HL-60/S4 treated with retinoic acid at 250 ng/mL for 4 days and 3 days (cell line): Measurements from ENCODE around the gene ST7L.

Source experiments
- in situ Hi-C: fragments of 300-500 bp; cut with MboI; formaldehyde crosslinking; loops from 2 replicates; pipeline ENCODE4 v1.7.0; 2022; ENCODE audit warnings: low sequenced_read_pairs

ST7L gene

DNA sequence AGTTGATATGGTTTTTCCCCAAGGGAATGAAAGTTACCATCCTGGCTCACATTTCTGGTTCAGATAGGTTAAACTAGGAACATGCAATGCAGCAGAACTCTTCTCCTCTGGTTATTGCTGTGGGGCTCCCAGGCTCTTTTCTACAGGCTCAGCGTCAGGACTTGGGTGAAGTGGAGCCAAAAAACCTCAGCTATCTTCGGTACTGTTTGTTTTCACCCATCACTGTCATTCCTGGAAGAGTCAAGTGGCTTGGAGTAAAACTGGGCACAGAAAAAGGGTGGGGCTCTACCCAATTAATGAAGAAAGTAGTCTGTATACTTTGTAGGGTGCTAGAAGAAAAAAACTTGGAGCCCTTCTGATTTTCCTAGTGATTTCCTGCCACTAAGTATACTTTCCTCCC lies 100.8 kb downstream of the ST7L start:
- in situ Hi-C loops: no loop called here

GRCh38 chr1:112517646-112518045 lies 101.3 kb downstream of the ST7L start:
- in situ Hi-C loops: no loop called here

- in situ Hi-C loops: no loop called here
These were observed 101.7 kb downstream of the ST7L start for GRCh38 chr1:112517231-112517630.

DNA sequence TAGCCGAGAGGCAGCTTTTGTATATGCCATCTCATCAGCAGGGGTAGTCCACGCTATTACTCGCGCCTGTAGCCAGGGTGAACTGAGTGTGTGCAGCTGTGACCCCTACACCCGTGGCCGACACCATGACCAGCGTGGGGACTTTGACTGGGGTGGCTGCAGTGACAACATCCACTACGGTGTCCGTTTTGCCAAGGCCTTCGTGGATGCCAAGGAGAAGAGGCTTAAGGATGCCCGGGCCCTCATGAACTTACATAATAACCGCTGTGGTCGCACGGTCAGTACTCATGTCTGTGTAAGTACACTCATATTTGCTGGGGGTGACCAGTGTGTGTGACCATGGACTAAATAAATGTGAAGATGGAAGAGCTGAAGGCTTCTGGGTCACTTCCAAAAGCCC lies 102.8 kb downstream of the ST7L start:
- in situ Hi-C loops: no loop called here

DNA sequence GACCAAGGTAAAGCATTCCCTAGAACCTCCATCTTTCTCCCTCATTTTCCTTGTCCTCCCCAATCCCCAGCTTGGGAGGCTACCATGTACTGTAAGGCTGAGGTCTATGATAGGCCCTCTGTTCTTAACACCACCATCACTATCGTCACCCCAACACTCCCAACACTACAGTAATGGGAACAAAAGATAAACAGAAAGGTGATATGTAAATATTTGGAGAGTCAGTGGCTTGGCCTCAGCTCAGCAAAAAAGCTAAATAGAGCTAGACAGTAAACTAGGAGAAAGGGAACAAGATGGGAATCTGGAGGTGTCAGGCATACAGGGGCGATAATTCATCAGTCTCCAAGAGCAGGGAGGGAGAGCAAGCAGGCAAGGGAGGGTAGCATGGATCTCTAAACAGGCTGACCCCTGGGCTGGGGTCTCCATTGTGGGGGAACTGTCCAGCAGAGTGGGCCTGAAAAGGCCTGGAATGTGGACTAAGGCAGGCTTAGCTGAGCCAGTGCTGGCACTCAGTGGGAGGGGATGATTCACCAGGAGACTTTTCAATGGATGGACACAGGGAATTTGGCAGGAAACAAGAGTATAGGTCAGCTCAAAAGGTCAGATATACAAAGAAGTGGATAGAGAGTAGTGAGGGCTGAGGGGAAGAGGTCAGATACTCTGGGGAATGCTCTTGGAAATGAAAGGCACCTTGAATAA lies 103.5 kb downstream of the ST7L start:
- in situ Hi-C loops: no loop called here

DNA sequence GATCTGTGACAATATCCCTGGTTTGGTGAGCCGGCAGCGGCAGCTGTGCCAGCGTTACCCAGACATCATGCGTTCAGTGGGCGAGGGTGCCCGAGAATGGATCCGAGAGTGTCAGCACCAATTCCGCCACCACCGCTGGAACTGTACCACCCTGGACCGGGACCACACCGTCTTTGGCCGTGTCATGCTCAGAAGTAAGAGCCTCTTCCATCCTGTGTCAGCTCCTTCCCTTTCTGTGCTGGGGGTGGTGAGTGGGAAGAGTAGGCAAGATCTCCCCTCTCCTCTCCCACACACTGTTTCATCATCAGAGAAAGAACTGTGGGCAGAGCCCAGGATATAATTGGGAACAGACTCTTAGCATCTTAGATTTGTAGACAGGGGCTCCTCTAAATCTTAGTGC lies 104.0 kb downstream of the ST7L start:
- in situ Hi-C loops: no loop called here

DNA sequence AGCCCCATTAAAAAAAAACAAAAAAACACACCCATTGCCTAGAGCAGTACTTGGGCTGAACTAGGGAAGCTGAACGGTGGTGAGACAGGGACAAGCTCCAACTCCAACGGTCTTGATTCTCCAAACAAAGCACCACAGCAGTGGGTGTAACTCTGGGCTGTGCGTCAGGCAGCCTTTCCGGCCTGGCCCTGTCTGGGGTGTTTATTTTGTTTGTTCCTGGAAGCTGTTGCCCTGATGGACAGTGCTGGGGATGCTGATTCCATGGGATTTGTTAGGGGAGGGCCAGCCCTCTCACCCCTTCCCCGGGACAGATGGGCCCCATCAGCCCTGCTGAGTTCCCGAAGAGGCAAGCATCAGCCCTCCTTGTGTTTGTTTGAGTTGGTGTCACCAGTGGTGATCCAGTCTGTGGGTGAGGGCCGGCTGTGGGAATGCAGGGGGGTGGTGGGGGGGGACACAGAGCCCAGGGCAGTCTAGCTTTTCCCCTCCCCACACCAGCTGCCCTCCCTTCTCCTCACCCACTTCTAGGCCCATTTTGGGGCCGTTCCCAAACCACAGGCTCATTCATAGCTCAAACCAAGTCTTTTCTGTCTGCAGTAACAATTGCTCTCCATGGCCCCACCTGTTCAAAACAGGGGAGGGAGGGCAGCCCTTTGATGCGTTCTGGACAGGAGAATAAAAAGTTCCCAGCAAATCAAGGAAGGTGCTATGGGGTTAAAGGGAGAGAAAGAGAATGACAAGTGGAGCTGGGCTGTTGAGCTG lies 105.7 kb downstream of the ST7L start:
- in situ Hi-C loops: no loop called here

DNA sequence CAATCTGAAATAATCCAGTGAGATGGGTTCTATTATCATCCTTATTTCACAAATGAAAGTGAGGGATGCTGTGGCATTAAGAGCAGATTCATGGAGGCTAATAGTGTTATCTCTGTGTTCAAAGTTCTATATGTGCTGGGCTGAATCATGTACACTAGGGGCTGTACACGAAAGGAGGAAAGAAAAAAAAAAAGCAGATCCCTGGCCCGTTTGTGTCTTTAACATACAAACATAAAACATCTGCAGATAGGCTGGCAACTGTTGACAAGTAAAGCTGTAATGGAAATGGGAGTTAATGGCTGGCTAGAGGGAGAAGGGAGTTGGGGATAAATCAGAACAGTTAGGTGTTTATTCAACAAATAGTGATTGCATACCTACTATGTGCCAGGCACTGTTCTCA lies 107.0 kb downstream of the ST7L start:
- in situ Hi-C loops: no loop called here

DNA sequence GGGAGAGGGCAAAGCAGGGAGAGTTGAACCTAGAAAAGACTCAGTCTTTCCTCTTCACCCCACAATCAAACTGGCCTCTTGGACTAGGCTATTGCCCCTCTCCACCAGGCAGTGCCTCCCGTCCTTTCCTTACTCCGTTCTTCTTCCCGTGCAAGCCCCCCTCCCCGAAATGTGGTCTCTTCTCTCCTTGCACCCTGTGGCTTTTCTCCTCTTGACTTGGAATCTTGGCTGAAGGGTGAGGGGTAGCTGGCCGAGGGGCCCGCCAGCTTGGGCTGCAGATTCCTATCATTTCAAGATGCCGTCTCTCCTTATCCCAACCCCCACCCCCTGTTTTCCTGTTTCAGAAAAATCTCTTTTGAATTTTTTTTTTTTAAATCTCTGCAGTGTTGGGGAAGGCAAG lies 108.6 kb downstream of the ST7L start:
- in situ Hi-C loops: no loop called here

DNA sequence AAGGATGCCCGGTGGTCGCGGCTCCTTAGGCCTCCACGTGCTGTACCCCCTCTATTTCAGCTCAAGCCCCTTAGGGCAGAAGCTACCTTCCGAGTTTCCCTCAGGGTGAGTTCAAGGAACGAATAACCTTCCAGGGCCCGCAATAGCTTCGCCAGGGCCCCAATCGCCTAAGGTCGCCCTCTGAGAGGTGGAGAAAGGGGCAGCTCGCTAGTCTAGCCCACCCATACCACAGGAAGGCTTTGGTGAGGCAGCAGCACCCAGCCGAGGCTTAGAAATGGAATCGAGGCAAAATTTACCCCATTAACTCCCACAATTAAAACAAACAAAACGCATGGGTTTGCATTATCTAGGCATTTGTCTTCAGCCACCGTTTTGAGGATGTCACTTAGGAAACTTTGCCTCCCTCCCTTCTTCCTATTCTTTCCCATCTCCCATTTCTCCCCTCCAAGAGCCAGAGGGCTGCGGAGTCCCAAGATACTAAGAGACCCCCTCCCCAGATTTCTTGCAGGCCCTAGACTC lies 109.2 kb downstream of the ST7L start:
- in situ Hi-C loops: no loop called here

- in situ Hi-C loops: no loop called here
These were observed 109.8 kb downstream of the ST7L start for GRCh38 chr1:112509005-112509659.

DNA sequence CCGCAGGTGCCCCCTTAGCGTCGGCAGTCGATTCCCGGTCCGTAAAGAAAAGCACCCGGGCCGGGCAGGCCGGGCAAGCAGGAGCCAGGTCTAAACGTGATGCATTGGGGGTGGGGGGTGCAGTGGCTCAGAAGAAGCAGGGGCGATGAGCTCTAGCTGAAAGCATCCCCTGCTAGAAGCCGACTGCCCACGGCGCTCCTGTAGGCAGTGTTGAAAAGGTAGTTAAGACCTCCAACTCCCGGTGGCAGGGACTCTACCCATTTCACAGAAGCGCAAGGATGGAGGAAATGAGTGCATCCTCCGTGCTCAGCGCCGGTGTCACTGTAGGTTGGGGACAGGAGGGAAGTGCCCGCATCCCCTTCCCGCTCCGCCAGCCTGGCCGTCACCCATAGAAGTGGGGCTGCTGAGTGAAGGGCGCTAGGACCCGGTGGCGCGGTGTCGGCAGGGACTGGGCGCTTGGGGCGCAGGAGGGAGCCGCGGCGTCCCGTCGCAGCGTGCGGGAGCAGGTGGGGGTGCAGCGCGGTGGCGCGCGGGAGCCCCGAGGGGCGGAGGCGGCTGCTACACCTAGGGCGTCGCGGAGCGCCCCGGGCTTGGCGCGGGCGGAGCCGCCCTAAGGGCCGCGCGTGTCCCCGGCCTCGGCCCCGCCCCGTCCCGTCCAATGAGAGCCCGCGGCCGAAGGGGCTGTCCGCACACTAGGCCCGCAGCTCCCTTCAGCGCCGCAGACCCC lies 110.5 kb downstream of the ST7L start, which contains the start of gene WNT2B:
Gene WNT2B, plus strand, starts transcription at position 688 of the 727 bp plus-strand sequence. CDS start 298 bp downstream, outside the sequence.
- in situ Hi-C loops: no loop called here

GRCh38 chr1:112507921-112508277 lies 111.0 kb downstream of the ST7L start:
- in situ Hi-C loops: no loop called here

GRCh38 chr1:112507336-112507735 lies 111.6 kb downstream of the ST7L start:
- in situ Hi-C loops: no loop called here

DNA sequence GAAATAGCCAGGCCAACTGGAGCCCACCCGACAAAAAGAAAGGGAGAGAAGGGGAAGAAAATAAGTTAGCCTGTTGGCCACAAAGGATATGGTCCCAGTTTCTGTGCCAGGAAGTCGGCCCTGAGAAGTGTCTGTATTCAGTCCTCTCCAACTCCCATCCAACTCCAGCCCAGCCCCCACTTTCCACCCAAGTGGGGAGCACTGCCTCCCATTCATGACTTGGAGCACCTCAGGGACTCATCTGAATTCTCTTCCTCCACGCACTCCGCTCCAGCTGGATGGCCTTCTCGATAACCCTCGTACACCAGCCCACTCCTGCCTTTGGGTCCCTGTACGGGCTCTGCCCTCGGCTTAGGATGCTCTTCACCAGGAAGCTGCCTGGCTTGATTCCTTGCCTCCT lies 112.2 kb downstream of the ST7L start:
- in situ Hi-C loops: no loop called here

GRCh38 chr1:112506306-112506705 lies 112.6 kb downstream of the ST7L start:
- in situ Hi-C loops: no loop called here

DNA sequence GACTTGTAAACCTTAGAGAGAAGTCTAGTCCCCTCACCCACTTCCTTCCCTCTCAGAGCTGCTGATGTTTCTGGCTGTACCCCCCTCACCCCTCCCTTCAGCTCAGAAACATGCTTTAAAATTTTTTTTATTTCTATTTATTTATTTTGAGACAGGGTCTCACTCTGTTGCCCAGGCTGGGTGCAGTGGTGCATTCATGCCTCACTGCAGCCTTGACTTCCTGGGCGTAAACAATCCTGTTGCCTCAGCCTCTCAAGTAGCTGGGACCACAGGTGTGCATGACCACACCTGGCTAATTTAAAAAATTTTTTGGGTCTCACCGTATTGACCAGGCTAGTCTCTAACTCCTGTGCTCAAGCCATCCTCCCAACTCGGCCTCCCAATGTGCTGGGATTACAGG lies 113.1 kb downstream of the ST7L start:
- in situ Hi-C loops: no loop called here

GRCh38 chr1:112505400-112505785 lies 113.5 kb downstream of the ST7L start:
- in situ Hi-C loops: no loop called here

DNA sequence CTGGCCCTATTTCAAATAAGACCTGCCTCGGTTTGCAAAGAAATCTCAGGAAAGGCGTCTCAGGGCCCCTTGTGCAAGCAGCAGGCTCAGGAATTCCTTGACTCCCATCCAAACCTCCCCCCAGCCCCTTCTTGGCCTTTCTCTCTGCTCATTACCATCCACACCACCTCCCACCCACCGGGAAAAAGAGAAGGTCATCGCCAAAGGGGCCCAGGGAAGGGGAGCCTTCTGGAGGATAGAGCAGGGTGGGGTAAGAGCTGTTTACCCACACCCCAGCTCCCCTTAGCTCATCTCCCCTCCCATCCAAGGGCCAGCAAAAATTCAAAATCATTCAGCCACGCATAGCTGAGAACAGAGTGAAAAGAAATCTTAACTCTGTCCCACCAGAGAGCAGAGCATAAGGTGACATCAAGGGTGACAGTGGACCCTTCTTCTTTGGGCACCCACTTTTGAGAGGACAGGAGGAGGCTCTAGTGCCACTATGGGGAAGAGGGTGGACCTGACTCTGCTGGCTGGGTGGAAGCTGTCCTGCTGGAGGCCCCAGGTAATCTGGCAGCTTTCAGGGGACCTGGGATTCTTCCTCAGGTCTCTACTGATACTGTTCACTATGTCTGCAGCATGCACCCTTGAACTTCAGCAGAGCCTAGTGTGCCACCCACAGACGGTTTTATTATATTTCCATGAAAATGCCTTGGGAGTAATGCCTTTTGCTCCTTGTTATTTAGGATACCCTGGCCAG lies 114.1 kb downstream of the ST7L start:
- in situ Hi-C loops: no loop called here

DNA sequence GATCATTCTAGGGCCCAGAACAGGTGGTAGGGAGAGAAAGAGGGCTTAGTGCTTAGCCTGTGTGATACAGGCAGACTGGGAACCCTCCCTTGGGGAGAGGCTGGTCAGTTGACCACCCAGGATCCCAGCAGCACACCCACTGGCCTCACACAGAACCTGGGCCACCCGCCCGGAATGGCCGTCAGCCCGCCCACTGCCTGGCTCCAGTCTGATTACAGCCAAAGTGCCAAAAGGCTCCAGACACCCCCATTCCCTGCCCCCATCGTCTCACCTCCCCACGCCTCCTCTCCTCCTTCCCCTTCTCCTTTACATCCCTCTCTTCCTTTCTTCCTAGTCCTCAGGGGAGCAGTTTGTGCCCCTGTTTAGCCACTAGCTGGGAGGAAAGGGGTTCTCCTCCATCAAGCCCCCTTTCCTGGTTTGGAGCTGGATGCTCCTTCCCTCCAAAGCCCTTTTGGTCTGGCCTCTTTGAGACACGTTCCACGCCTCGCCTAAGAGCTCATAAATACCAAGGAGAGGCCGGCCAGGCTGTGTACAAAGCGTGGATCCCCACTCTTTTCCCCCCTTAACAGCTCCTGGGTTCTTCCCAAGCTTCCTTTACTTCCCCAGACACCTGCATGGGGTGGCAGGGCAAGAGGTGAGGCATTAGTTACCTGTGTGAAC lies 114.8 kb downstream of the ST7L start:
- in situ Hi-C loops: no loop called here
